Sciatic nerve (tissue), 2 donors: ENCODE data around the gene RETREG3. TPM values are rescaled to one million over a fixed set of nuclear protein-coding genes. Genes with fewer than 3 reads are reported as not detected.
A peak's percentile ranks its signal among the peaks of the same experiment; 100 is the strongest.
"Not testable (repeated sequence)": the region's sequence is repeated elsewhere in the genome, so short reads cannot be mapped to it uniquely, and the experiment has no call there.

Source experiments
- ATAC-seq: fragments of 200-7000 bp; cut with Tn5 transposase; one replicate; pipeline ENCODE4 v1.9.1; 2020; ENCODE audit warnings: mild to moderate bottlenecking, moderate library complexity
- DNase-seq: peaks from one replicate; pipeline ENCODE4 v3.0.0-alpha.2; 2020; ENCODE audit warnings: low spot score
- intact Hi-C: fragments of 100-400 bp; cut with DNase I; formaldehyde crosslinking; loops from one replicate; pipeline ENCODE4 v1.14.2; 2022
- total RNA-seq: library from RNA; stranded (reverse); fragmentation: NEBNext Ultra II Directional; extraction: Animal tissue kit (Norgen Biotek cat#: 25700); gene quantifications from one replicate; pipeline ENCODE4 v1.2.1, GENCODE V29; 2021
- donor health status: DM: no; HTN: no; CAD: no.
- donor health status: DM: no; HTN: no; CAD: no.

Gene RETREG3
- total RNA-seq, 1 donor from 2014 or later = 47.1 TPM

DNA sequence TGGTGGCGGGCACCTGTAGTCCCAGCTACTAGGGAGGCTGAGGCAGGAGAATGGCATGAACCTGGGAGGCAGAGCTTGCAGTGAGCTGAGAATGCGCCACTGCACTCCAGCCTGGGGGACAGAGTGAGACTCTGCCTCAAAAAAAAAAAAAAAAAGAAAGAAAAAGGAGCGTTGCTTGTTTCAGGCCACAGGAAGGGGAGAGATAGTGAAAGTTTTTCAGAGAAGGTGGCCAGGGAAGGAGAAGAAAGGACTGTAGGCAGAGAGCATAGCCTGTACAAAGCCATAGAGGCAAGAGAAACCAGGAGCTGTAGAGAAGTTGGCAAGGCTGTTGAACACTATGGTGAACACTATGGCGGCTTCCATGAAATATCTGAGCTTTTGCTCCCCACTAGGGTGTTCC lies 68.6 kb downstream of the RETREG3 start:
- DNase-seq, intact Hi-C loops, ATAC-seq: not testable (repeated sequence)

DNA sequence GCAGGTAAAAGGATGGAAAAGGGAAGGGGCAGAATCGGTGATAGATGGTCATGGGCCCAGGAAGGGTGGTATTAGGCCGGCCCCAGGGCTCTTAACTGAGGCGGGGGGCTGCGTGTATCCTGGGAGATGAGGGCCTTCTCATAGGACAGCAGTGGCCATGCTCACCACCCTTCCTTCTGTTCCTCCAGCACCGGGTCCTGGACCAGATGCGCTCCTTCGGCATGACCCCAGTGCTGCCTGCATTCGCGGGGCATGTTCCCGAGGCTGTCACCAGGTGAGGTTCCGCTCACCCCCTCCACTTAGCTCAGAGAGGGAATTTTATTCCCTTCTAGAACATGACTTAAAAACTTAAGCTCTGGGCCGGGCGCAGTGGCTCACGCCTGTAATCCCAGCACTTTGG lies 70.7 kb downstream of the RETREG3 start:
- DNase-seq = peak; percentile 58
- intact Hi-C loops = no loop called here
- ATAC-seq = no peak

DNA sequence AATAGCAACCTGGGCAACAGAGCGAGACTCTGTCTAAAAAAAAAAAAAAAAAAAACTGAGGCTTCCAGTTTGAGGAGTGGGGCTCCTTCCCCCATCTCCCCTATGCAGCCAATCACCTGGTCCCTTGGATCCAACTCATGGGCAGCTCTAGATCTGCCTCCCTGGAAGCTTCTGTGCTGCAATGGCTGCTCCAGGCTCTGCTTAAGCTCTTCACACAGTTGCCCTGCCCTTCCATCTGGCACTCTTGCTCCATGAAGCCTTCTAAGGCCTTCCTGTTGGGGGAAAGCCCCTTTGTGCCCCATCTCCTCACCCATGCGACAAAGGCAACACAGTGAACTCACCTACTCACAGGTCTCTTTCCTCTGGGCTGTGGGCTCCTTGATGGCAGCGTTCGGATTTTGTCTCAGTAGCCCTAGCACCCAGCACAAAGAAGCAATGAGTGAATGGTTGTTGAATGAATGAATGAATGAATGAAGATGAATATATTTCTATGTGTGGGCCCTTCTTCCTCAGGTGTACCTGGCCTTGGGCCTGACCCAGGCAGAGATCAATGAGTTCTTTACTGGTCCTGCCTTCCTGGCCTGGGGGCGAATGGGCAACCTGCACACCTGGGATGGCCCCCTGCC lies 71.2 kb downstream of the RETREG3 start:
- no peak for ATAC-seq
- intact Hi-C loops = no loop called here
- no peak for DNase-seq

DNA sequence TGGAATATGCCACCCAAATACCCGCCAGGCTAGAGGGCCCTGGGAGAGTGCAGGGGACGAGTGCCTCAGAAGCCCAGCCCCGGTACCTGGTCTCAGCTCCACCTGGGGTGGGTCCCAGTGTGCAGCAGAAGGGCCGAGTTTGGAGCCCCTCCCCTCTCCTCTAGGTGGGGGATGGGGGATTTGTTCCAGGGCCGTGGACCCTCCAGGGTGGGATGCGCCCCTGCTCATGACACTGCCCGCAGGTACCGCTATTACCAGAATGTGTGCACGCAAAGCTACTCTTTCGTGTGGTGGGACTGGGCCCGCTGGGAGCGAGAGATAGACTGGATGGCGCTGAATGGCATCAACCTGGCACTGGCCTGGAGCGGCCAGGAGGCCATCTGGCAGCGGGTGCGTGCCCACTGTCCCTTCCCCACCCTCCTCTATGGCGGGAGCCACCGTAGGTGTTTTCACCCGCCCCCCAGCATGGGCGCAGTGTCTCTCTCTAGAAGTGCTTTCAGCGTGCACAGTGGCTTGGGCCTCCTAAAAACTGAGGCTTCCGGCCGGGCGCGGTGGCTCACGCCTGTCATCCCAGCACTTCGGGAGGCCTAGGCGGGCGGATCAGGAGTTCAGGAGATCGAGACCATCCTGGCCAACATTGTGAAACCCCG lies 71.9 kb downstream of the RETREG3 start:
- no peak for ATAC-seq
- intact Hi-C loops = no loop called here
- DNase-seq = peak; percentile 69

DNA sequence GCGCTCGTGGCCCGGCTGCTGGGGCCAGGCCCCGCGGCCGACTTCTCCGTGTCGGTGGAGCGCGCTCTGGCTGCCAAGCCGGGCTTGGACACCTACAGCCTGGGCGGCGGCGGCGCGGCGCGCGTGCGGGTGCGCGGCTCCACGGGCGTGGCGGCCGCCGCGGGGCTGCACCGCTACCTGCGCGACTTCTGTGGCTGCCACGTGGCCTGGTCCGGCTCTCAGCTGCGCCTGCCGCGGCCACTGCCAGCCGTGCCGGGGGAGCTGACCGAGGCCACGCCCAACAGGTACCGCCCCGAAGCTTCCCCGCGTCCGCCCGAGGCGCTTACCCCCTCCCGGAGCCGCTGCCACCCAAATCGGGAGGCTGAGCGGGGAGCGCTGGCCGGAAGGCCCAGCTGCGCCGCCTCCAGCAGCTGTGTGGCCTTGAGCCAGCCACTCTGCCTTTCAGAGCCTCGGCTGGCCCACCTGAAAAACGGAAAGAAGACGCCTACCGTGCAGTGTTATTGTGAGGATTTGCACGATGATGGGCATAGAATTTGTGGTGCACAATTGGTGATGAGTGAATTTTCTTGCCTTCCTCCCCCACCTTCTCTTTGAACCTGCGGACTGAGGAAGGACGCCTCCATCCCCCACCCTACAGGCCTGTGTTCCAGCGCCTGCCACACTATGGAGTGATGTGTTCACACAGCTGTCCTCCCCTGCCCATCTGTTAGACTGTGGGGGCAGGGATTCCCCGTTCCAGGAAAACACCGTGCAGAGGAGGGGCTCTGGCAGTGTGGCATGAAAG lies 72.6 kb downstream of the RETREG3 start:
- ATAC-seq (peak; percentile 77), DNase-seq (peak; percentile 91)
- intact Hi-C loops = no loop called here

DNA sequence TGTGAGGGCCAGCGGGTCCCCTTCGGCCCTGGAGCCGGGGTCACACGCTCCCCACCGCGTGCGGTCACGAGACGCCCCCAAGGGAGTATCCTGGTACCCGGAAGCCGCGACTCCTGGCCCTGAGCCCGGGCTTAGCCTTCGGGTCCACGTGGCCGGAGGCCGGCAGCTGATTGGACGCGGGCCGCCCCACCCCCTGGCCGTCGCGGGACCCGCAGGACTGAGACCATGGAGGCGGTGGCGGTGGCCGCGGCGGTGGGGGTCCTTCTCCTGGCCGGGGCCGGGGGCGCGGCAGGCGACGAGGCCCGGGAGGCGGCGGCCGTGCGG lies 73.2 kb downstream of the RETREG3 start, which contains the start of gene NAGLU:
TSS of gene NAGLU (plus strand) at position 194 of the 324 bp plus-strand sequence. CDS start at position 226, 32 bp downstream.
- intact Hi-C loops = no loop called here
- DNase-seq (peak; percentile 99), ATAC-seq (peak; percentile 95)

DNA sequence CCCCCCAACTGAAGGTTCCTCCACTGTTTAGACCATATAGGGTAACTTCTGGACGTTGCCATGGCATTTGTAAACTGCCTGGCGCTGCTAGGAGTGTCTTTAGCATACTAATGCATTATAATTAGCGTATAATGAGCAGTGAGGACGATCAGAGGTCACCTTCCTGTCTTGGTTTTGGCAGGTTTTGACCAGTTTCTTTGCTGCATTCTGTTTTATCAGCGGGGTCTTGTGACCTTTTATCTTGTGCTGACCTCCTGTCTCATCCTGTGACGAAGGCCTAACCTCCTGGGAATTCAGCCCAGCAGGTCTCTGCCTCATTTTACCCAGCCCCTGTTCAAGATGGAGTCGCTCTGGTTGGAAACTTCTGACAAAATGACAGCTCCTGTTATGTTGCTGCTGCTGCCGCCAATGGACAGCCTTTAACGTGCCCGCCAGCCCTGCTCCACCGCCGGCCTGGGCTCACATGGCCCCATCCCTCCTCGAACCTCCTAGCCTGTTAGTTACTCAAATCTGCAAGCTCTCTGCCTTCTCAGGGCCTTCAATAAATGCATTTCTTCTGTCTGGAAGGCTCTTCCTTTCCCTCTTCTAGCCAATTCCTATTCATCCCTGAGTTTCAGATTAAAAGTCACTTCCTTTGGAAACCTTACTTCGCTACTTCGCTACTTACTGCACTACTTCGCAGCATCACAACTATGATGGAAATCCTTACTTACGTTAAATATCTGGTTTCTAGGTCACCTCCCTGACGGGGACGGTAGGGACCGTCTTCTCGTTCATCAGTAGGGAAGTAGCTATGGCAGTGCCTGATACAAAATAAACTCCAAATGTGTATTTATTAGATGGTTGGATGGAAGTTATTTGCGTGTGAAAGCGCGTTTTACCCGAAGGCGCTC lies 73.8 kb downstream of the RETREG3 start:
- DNase-seq = no peak
- intact Hi-C loops = no loop called here
- peak; percentile 1 for ATAC-seq

DNA sequence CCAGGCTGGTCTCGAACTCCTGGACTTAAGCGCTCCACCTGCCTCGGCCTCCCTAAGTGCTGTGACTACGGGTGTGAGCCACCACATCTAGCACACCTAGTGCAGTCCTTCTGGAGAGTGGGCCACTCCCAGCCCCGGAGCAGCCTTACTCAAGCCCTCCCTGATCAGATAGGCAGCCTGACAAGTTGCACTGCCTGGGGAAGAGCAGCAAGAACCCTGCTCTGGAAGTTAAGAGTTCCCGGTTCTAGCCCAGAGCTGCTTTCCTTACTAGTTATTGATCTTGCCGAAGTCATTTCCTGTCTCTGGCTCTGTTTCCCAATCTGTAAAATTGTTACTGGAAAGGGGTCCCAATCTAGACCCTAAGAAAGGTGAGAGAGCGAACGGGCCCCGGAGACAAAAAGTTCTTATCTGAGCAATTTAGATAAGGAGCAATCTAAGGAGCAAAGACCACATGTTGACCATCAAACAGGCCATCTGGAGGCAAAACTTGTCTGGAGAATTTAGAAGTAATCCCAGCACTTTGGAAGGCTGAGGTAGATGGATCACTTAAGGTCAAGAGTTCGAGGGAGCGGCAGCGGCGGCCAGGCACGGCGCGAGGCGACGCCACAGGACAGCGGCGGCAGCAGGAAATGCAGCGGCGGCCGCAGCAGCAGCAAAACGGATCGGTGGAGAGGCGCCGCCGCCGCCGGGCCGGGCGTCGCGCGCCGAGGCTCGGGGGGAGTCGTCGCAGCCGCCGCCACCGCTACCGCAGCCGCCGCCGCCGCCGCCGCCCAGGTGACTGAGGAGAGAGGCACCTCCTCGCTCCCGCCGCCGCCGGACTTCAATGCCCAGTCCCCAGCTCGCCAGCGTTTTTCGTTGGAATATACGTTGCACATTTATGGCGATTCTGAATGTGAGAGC lies 77.5 kb downstream of the RETREG3 start:
- ATAC-seq = no peak
- intact Hi-C loops = no loop called here
- DNase-seq = peak; percentile 78

DNA sequence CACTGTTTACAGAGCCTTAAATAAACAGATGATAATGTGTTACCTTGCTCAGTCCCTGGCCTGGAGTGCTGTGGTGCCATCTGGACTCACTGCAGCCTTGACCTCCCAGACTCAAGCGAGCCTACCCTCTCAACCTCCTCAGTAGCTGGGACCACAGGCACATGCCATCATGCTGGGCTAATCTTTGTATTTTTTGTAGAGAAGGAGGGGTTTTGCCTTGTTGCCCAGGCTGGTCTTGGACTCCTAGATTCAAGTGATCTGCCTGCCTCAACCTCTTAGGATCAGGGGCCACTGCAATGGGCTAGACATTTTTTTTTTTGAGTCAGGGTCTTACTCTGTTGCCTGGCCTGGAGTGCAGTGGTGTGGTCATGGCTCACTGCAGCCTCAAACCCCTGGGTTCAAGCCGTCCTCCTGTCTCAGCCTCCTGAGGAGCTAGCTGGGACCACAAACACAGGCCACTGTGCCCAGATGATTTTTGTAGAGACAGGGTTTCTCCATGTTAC lies 78.2 kb downstream of the RETREG3 start:
- ATAC-seq (no peak), DNase-seq (no peak)
- intact Hi-C loops = no loop called here

Other genes starting within 250 kb of the RETREG3 start
- gene STAT3, start 220.9 kb downstream of the RETREG3 start, total RNA-seq = 284 TPM
- 608 TPM for gene CAVIN1, start 186.1 kb downstream of the RETREG3 start, total RNA-seq
- gene ATP6V0A1, start 150.5 kb downstream of the RETREG3 start, total RNA-seq = 115 TPM
- 28.8 TPM for gene NAGLU, start 73.1 kb downstream of the RETREG3 start, total RNA-seq
- 2.4 TPM for gene HSD17B1, start 56.5 kb downstream of the RETREG3 start, total RNA-seq
- 45.2 TPM for gene COASY, start 47.2 kb downstream of the RETREG3 start, total RNA-seq
- 26.6 TPM for gene MLX, start 42.3 kb downstream of the RETREG3 start, total RNA-seq
- gene PSMC3IP, start 31.6 kb downstream of the RETREG3 start, total RNA-seq = 5.9 TPM
- gene TUBG1, start 309 bp upstream of the RETREG3 start, total RNA-seq = 23.4 TPM
- gene TUBG2, start 49.9 kb upstream of the RETREG3 start, total RNA-seq = 46.8 TPM
- gene PLEKHH3, start 67.6 kb upstream of the RETREG3 start, total RNA-seq = 40.3 TPM
- gene CCR10, start 72.5 kb upstream of the RETREG3 start, total RNA-seq = 3.5 TPM
- gene CNTNAP1, start 73.2 kb upstream of the RETREG3 start, total RNA-seq = 12.9 TPM
- gene EZH1, start 135.7 kb upstream of the RETREG3 start, total RNA-seq = 105 TPM
- 67.5 TPM for gene RAMP2, start 151.9 kb upstream of the RETREG3 start, total RNA-seq
- gene VPS25, start 164.1 kb upstream of the RETREG3 start, total RNA-seq = 24.8 TPM
- 1.4 TPM for gene WNK4, start 171.2 kb upstream of the RETREG3 start, total RNA-seq
- 36.1 TPM for gene COA3, start 189.3 kb upstream of the RETREG3 start, total RNA-seq
- gene CNTD1, start 189.5 kb upstream of the RETREG3 start, total RNA-seq = 1.1 TPM
- 80.9 TPM for gene BECN1, start 214.9 kb upstream of the RETREG3 start, total RNA-seq
- 54.5 TPM for gene PSME3, start 224.0 kb upstream of the RETREG3 start, total RNA-seq
- gene AOC2, start 235.2 kb upstream of the RETREG3 start, total RNA-seq = 1.6 TPM
- gene AOC3, start 241.8 kb upstream of the RETREG3 start, total RNA-seq = 61.7 TPM